Measurements from ENCODE around the gene PIAS1.

PIAS1 gene

GRCh38 chr15:68235022-68235421 lies 180.9 kb downstream of the PIAS1 start:
- no peak for DNase-seq (ENCODE audit: low spot score)

GRCh38 chr15:68239025-68239424 lies 184.9 kb downstream of the PIAS1 start:
- DNase-seq (ENCODE audit: low spot score): no peak

- DNase-seq (ENCODE audit: low spot score): no peak
Measured at GRCh38 chr15:68241088-68241935, 187.2 kb downstream of the PIAS1 start.
